B cell (primary cell): ENCODE results near the gene PRKACG.

ENCODE experiments used
- CTCF ChIP-seq: fragments of 200-600 bp; IDR thresholded peaks from one replicate; pipeline ENCODE4 v1.8.0; 2022; ENCODE audit warnings: antibody characterized with exemption, mild to moderate bottlenecking
- EZH2 ChIP-seq: IDR thresholded peaks from 2 replicates; pipeline ENCODE4 v1.6.1; 2012; ENCODE audit warnings: borderline replicate concordance, low read depth, mild to moderate bottlenecking, moderate library complexity, low read length; ENCODE audit not compliant: insufficient read depth, poor library complexity, severe bottlenecking

GRCh38 chr9:69020301-69021145, 6.6 kb upstream of the PRKACG start:
- TF ChIP-seq CTCF: no peak
- TF ChIP-seq EZH2: no peak
